NCI-H82 treated with DMSO at 0.1 percent for 48 hours (cell line): ENCODE data around the gene LPAR1.

Experiments
- DNase-seq: peaks from one replicate; lab custom pipeline; 2025; ENCODE audit not compliant: unreplicated experiment; lab: John Stamatoyannopoulos, UW

Gene LPAR1

DNA sequence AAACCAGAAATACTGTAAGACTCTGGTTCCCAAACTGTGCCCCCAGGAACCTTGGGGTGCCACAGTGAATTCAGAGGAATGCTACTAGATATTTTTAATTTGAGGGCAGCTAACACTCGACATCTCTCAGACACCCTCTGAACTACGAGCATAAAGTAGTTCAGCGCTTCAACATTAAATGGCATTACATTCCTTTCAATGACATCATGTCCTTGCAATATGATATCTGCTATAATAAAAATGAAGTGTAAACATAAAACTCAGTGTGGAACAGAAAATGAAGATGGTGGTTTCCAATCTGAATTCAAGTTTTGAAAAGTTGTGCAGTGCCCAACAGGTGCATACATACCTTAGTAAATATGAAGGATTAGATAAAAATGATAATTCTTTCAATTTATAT is 116.1 kb downstream of the LPAR1 start:
- DNase-seq, result no peak

DNA sequence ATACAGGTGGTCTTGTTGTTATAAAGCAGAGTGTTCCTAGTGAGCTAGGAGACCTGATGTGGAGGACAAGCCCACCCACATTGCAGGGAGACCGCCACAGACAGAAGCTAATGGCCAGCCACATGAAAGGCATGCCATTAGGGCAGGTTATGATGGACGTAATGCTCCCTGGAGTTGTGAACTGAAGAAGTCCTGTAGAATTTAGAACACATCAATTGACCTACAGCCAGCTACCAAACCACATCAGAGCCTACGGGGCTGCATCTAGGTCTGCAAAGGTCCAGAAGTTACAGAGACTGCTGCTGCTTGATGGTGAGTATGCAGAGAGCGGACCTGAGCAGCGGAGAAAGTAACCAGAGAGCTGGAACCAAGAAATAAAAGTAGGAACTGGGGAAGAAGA is 116.6 kb downstream of the LPAR1 start:
- no peak for DNase-seq

GRCh38 chr9:110919609-110920008 is 118.7 kb downstream of the LPAR1 start:
- DNase-seq, result no peak

- no peak for DNase-seq
Measured at GRCh38 chr9:110919050-110919435, 119.2 kb downstream of the LPAR1 start.

GRCh38 chr9:110918316-110919049 is 119.8 kb downstream of the LPAR1 start:
- no peak for DNase-seq

GRCh38 chr9:110916403-110916802 is 121.9 kb downstream of the LPAR1 start:
- DNase-seq, result no peak

DNA sequence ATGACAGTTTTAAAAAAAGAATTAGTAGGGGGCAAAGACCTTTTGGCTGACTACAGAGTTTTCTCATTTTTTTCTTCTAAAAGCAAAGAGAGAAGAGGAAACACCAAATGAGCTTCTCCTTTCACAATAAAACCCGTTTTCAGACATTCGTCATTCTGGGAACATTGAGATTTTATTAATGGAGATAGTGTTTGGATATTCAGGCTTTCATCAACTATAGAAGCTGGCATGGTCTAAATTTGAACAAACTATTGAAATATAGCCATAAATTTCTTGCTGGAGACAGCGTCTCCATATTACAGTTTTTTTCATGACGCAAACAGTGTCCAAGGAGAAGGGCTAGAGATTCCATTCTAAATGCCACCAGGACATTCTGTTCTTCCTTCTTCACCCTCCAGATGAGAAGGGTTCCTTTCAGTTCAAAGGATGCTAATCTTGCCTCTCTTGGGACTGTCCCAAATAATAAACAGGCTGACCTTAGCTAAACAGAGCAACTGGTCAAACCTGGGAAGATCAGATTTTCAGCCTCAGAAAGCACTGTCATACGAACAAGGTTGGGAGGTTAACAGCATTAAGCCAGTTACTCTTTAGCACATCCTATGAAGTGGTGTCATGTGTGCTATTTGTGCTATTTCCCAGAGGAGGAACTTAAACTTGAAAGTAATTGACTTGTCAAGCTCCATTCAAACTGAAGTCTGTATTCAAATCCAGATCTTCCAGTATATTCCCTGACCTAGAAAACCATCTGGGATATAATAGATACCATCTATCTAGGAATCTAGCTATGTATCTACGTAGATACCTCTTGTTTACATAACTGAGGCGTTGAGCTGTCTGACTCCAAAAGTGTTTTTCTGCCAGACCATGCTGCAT is 125.6 kb downstream of the LPAR1 start:
- no peak for DNase-seq

- no peak for DNase-seq
Measured at GRCh38 chr9:110911659-110912418, 126.4 kb downstream of the LPAR1 start.

- no peak for DNase-seq
Measured at GRCh38 chr9:110908894-110909293, 129.4 kb downstream of the LPAR1 start.

GRCh38 chr9:110900917-110901316 is 137.4 kb downstream of the LPAR1 start:
- no peak for DNase-seq

DNA sequence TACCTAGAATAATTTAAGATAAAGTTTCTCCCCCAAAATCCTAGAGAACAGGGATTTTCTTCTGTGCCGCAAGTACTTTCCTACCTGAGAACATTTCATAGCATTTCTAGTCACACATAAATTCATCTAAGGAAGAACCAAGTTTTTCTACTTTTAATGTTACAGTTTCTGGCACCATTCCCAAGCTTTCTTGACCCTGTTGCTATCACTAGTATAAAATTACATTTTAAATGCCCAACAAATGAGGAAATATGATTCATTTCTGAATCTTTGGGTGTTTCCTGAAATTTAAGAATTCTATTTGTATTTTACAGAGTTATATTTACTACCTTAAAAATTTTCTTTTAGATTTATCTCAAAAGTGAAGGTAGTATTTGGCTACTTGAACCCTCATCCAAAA is 137.8 kb downstream of the LPAR1 start:
- DNase-seq, result no peak

DNA sequence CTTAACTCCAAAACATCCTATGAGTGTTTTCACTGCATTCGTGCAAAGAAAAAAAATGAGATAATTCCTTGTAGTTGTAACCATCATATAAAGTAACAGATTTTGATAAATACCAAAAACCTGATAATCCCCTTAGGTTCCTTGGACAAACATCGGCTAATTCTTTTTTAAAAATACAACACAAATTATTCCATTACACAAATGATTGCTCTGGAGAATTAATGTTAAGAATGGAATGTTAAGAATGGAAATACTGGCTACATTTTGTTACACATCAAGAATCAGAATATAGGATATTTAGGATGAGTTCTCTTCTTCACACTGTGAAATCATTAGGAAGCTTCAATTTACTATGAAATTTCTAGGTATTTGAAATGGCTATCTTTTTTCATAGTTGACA is 139.4 kb downstream of the LPAR1 start:
- DNase-seq, result no peak

DNA sequence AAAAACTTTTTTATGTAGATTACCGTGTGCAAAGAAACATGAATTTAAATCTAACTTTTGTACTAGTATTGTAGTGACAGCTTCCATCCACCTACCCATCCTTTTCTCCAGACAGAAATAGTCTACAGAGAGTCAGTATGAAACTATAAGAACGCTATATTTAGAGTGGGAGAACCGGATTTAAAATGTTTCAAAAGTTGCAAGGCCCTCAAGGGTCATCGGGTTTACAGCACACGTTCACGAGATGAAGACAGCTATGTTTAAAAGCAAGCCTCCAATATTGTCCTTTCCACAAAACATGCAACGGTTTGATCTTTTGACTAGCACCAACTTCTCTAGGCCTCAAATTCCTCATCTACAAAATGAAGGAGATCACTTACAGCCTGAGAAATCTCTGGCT is 139.9 kb downstream of the LPAR1 start:
- no peak for DNase-seq

GRCh38 chr9:110897943-110898342 is 140.3 kb downstream of the LPAR1 start:
- no peak for DNase-seq

DNA sequence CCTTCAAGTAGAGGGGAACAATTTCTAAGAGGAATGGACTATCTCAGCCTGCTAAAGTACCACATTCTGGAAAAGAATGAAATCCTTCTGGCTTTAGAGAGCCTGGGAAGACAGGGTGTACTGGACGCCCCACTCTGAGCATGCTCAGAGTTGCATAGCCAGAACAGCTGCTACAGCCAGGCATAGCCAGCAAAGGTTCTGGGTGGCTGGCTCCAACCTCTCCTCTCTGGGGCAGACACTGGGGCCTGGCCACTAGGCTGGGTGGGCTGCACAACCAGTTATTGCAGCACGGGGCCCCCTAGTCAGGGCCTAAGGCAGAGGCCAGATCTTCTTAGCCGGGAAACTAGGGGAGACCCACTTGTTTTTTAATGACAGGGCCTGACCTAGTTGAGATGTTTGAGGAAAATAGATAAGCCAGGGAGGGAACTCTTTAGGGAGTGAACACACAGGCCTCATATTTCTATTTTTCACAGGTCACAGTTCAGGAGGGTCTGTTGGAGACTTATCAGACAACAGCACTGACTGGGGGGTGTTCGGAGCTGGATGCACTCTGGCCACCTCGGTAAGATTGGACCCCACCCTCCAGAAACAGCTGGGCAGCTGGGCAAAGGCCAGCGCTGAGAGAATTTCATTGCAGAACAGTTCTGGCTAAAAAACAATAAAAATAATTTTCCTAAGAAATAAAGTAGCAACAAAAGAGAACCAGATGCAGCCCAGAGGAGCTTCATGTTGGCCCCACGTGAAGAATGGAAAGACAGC is 142.9 kb downstream of the LPAR1 start:
- DNase-seq, result no peak

GRCh38 chr9:110894731-110895130 is 143.5 kb downstream of the LPAR1 start:
- no peak for DNase-seq

GRCh38 chr9:110892689-110893088 is 145.6 kb downstream of the LPAR1 start:
- no peak for DNase-seq

DNA sequence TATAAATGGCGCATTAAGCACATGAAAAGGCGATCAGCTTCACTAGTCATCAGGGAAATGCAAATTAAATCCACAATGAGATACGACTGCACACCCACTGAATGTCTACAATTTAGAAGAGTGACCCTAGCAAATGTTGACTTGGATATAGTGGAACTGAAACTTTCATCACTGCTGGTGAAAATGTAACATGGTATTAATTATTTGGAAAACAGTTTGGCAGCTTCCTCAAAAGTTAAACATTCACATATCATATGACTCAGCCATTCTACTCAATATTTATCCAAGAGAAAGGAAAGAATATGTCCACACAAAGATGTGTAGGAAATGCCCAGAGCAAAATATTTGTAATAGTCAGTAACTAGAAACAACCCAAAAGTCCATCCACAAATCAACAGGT is 146.5 kb downstream of the LPAR1 start:
- DNase-seq, result no peak

DNA sequence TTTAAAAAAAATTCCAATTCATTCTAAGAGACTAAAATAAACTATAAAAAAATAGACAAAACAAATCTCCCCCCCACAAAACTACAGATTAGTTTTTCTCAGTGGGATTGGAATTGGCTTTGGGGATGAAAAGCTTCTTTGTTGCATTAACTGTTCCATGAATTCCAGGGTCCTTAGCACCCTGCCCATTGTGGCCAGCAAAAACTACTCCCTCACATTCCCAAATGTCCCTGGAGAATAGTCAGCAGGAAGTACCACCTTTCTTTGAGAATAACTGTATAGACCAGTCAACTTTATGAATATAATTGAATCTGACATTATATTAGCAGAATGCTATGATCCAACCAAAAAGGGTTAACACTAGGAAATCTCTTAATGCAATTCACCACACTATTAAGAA is 147.9 kb downstream of the LPAR1 start:
- no peak for DNase-seq

DNA sequence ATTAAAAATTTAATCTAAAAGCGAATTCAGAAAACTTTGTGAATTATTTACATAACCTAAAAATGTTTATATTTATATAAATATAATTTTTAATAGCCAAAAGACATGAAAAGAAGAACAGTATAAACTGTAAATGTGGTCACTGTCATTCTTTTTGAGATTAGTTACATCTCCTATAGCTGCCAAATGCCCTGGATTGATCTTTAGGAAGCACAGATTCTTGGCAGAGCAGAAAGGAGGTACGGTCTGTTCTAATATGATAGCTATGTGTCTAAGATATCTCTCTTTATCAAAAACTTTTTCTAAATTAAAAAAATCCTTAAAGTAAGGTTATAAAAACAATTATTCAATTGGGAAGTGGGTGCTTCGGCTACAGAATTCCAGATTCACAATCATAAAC is 151.0 kb downstream of the LPAR1 start:
- DNase-seq, result no peak

DNA sequence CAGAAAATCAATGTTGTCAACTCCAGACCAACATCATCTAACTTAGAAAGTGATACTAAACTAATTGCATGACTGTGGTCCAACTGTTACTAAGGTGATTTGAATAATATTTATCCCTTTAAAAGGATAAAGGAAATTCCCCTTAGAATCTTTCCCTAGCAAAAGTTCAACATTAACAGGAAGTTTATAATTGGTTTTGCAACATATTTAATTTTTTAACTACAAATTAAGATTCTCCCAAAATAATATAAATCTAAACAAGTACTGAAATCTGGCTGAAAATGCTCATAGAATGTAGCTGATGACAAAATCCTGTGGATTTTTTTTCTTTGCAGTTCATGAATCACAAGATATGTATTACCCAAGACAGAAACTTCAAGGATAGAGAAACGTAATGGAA is 151.4 kb downstream of the LPAR1 start:
- DNase-seq, result no peak
